ENCODE results near the gene OGFR. TPM values are rescaled to one million over a fixed set of nuclear protein-coding genes. Genes with fewer than 3 reads are reported as not detected.
A peak's percentile ranks its signal among the peaks of the same experiment; 100 is the strongest.

The OGFR gene
- total RNA-seq, 1 experiment from 2014 or later: 78.9 TPM

- Histone ChIP-seq H3K36me3 (ENCODE audit: low read depth, low read length) (no peaks in the 10 kb centered on the region), H2AFZ (ENCODE audit: low read length) (no peak overlapping the region), H3K27ac (ENCODE audit: low read length) (no peak overlapping the region), H3K79me2 (ENCODE audit: low read length) (no peaks in the 10 kb centered on the region), H3K9me2 (replicated peaks; ENCODE audit: low read length) (no peaks in the 10 kb centered on the region), H3K4me2 (ENCODE audit: low read length) (no peak overlapping the region; the same call in 1 of the 2 replicates), H3K27me3 (ENCODE audit: low read length) (no peaks in the 10 kb centered on the region), H3K9me3 (ENCODE audit: low read length) (no peaks in the 10 kb centered on the region), H3K4me3 (ENCODE audit: low read length) (no peak overlapping the region), H3K4me1 (ENCODE audit: insufficient read depth, low read length) (peaks cover 5% of the 10 kb centered on the region; the same call in 1 of the 2 replicates), H3F3A (ENCODE audit: low read length, unreplicated experiment) (no peaks in the 10 kb centered on the region), H3K9ac (ENCODE audit: low read length) (no peak overlapping the region), H4K20me1 (ENCODE audit: low read length) (no peaks in the 10 kb centered on the region)
- BruUV-seq (replicated peaks): TSS peak; percentile 86
- TF ChIP-seq, protein P1, sequence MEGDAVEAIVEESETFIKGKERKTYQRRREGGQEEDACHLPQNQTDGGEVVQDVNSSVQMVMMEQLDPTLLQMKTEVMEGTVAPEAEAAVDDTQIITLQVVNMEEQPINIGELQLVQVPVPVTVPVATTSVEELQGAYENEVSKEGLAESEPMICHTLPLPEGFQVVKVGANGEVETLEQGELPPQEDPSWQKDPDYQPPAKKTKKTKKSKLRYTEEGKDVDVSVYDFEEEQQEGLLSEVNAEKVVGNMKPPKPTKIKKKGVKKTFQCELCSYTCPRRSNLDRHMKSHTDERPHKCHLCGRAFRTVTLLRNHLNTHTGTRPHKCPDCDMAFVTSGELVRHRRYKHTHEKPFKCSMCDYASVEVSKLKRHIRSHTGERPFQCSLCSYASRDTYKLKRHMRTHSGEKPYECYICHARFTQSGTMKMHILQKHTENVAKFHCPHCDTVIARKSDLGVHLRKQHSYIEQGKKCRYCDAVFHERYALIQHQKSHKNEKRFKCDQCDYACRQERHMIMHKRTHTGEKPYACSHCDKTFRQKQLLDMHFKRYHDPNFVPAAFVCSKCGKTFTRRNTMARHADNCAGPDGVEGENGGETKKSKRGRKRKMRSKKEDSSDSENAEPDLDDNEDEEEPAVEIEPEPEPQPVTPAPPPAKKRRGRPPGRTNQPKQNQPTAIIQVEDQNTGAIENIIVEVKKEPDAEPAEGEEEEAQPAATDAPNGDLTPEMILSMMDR (conservative IDR thresholded peaks at IDR 0.05; ENCODE audit: low read depth, low read length): no peak
- TF ChIP-seq EZH2phosphoT487 (IDR thresholded peaks at IDR 0.05; ENCODE audit: borderline replicate concordance, low read length): no peak
- TF ChIP-seq EZH2 (IDR thresholded peaks at IDR 0.05; ENCODE audit: low read length, unreplicated experiment): no peak
- ChIA-PET CTCF (no interaction called here), POLR2A (ENCODE audit: unreplicated experiment) (no interaction called here)
- no peak for ATAC-seq
- intact Hi-C loops (cut with micrococcal nuclease): no loop called here
- no peak for DNase-seq
Observed at GRCh38 chr20:62776035-62776691, 28.5 kb upstream of the OGFR start.

DNA sequence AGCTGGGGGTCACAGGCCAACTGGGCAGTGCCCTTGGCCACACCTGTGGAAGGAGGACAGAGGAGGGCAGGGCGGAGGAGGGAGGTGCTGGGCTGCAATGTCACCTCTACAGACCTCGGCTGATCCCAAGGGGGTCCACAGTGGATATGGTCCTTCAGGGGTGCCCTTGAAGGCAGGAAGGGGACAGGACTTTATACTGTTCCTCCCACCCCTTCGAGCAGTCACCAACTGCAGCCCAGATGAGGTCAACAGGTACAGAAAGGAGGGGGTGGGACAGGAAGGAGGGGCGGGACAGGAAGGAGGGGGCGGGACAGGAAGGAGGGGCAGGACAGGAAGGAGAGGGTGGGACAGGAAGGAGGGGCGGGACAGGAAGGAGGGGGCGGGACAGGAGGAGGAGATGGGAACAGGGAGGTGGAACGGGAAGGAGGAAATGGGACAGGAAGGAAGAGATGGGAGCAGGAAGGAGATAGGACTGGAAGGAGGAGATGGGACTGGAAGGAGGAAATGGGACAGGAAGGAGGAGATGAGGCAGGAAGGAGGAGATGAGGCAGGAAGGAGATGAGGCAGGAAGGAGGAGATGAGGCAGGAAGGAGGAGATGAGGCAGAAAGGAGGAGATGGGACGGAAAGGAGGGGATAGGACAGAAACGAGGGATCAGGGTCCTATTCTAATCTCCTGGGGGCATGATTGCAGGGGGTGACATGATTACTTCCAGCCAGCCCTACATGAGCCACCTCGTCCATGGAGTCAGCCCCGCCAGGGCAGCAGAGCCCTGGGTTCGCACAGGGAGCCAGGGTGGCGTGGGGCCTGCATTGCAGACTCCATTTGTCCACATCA, 27.7 kb upstream of the OGFR start:
- Histone ChIP-seq H3K27me3 (ENCODE audit: low read length) (no peaks in the 10 kb centered on the region), H3K4me3 (ENCODE audit: low read length) (no peak overlapping the region), H2AFZ (ENCODE audit: low read length) (peak overlapping the region; percentile 48; the same call in 1 of the 2 replicates), H3K4me1 (ENCODE audit: insufficient read depth, low read length) (peaks cover 5% of the 10 kb centered on the region; the same call in 1 of the 2 replicates), H3K4me2 (ENCODE audit: low read length) (no peak overlapping the region; the same call in 1 of the 2 replicates), H4K20me1 (ENCODE audit: low read length) (no peaks in the 10 kb centered on the region), H3K9ac (ENCODE audit: low read length) (no peak overlapping the region), H3K36me3 (ENCODE audit: low read depth, low read length) (no peaks in the 10 kb centered on the region), H3K9me3 (ENCODE audit: low read length) (no peaks in the 10 kb centered on the region), H3K9me2 (replicated peaks; ENCODE audit: low read length) (no peaks in the 10 kb centered on the region), H3K27ac (ENCODE audit: low read length) (no peak overlapping the region), H3F3A (ENCODE audit: low read length, unreplicated experiment) (no peaks in the 10 kb centered on the region), H3K79me2 (ENCODE audit: low read length) (no peaks in the 10 kb centered on the region)
- DNase-seq (peak; percentile 62), ATAC-seq (peak; percentile 68)
- no TSS peak for BruUV-seq (replicated peaks)
- ChIA-PET POLR2A (ENCODE audit: unreplicated experiment) (no interaction called here), CTCF (no interaction called here)
- intact Hi-C loops (cut with micrococcal nuclease): no loop called here
- TF ChIP-seq, protein P1 (conservative IDR thresholded peaks at IDR 0.05; ENCODE audit: low read depth, low read length): no peak
- TF ChIP-seq EZH2phosphoT487 (IDR thresholded peaks at IDR 0.05; ENCODE audit: borderline replicate concordance, low read length): no peak
- no peak for TF ChIP-seq EZH2 (IDR thresholded peaks at IDR 0.05; ENCODE audit: low read length, unreplicated experiment)

DNA sequence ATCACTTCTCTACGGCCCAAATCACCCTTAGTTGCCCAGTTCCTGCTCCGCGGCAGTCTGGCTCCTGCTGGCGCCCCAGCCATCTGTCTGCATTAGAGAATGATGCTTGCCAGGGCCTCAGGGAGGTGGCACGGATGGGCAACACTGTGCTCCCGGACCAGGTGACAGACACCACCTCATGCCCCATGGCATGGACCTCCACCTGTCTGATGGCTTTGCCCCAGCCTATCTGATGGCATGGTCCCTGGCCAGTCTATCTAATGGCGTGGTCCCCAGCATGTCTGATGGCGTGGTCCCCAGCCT, 27.2 kb upstream of the OGFR start:
- H3K79me2 ChIP-seq (ENCODE audit: low read length): no peaks in the 10 kb centered on the region
- H3K4me2 ChIP-seq (ENCODE audit: low read length): no peak overlapping the region
- DNase-seq (no peak), ATAC-seq (no peak)
- no TSS peak for BruUV-seq (replicated peaks)
- POLR2A ChIA-PET (ENCODE audit: unreplicated experiment): no interaction called here
- H4K20me1 ChIP-seq (ENCODE audit: low read length): no peaks in the 10 kb centered on the region
- H3K36me3 ChIP-seq (ENCODE audit: low read depth, low read length): no peaks in the 10 kb centered on the region
- intact Hi-C loops (cut with micrococcal nuclease): no loop called here
- H2AFZ ChIP-seq (ENCODE audit: low read length): no peak overlapping the region
- no peaks in the 10 kb centered on the region for H3F3A ChIP-seq (ENCODE audit: low read length, unreplicated experiment)
- H3K9me3 ChIP-seq (ENCODE audit: low read length): no peaks in the 10 kb centered on the region
- no peak overlapping the region for H3K4me3 ChIP-seq (ENCODE audit: low read length)
- no peak overlapping the region for H3K27ac ChIP-seq (ENCODE audit: low read length)
- no peaks in the 10 kb centered on the region for H3K27me3 ChIP-seq (ENCODE audit: low read length)
- TF ChIP-seq, protein P1 (conservative IDR thresholded peaks at IDR 0.05; ENCODE audit: low read depth, low read length): no peak
- TF ChIP-seq EZH2phosphoT487 (IDR thresholded peaks at IDR 0.05; ENCODE audit: borderline replicate concordance, low read length) (no peak), EZH2 (IDR thresholded peaks at IDR 0.05; ENCODE audit: low read length, unreplicated experiment) (no peak)
- H3K9me2 ChIP-seq (replicated peaks; ENCODE audit: low read length): no peaks in the 10 kb centered on the region
- H3K9ac ChIP-seq (ENCODE audit: low read length): no peak overlapping the region
- peaks cover 5% of the 10 kb centered on the region; the same call in 1 of the 2 replicates for H3K4me1 ChIP-seq (ENCODE audit: insufficient read depth, low read length)
- CTCF ChIA-PET: no interaction called here

All from PC-3 (cell line).